Measurements from ENCODE around the gene MINPP1. TPM values are rescaled to one million over a fixed set of nuclear protein-coding genes. Genes with fewer than 3 reads are reported as not detected.
"Not testable (repeated sequence)": the region's sequence is repeated elsewhere in the genome, so short reads cannot be mapped to it uniquely, and the experiment has no call there.

Gene MINPP1
- total RNA-seq, 1 experiment from 2014 or later: 34.9 TPM

GRCh38 chr10:87592920-87593319 is 88.2 kb downstream of the MINPP1 start:
- DNase-seq (ENCODE audit: low read depth); in situ Hi-C loops (cut with HindIII; ENCODE audit: low pct_unique_long_range_greater_than_20kb, low sequenced_read_pairs): not testable (repeated sequence)

GRCh38 chr10:87593702-87594101 is 89.0 kb downstream of the MINPP1 start:
- in situ Hi-C loops (cut with HindIII; ENCODE audit: low pct_unique_long_range_greater_than_20kb, low sequenced_read_pairs): no loop called here
- no peak for DNase-seq (ENCODE audit: low read depth)

- in situ Hi-C loops (cut with HindIII; ENCODE audit: low pct_unique_long_range_greater_than_20kb, low sequenced_read_pairs): no loop called here
- no peak for DNase-seq (ENCODE audit: low read depth)
Measured at GRCh38 chr10:87594181-87594580, 89.5 kb downstream of the MINPP1 start.

- no peak for DNase-seq (ENCODE audit: low read depth)
- in situ Hi-C loops (cut with HindIII; ENCODE audit: low pct_unique_long_range_greater_than_20kb, low sequenced_read_pairs): no loop called here
Measured at GRCh38 chr10:87594864-87595263, 90.2 kb downstream of the MINPP1 start.

GRCh38 chr10:87596351-87596750 is 91.7 kb downstream of the MINPP1 start:
- in situ Hi-C loops (cut with HindIII; ENCODE audit: low pct_unique_long_range_greater_than_20kb, low sequenced_read_pairs): no loop called here
- DNase-seq (ENCODE audit: low read depth): no peak

- DNase-seq (ENCODE audit: low read depth): no peak
- in situ Hi-C loops (cut with HindIII; ENCODE audit: low pct_unique_long_range_greater_than_20kb, low sequenced_read_pairs): no loop called here
Measured at GRCh38 chr10:87598700-87599099, 94.0 kb downstream of the MINPP1 start.

GRCh38 chr10:87600581-87600980 is 95.9 kb downstream of the MINPP1 start:
- DNase-seq (ENCODE audit: low read depth): no peak
- in situ Hi-C loops (cut with HindIII; ENCODE audit: low pct_unique_long_range_greater_than_20kb, low sequenced_read_pairs): no loop called here

Other genes starting within 250 kb of the MINPP1 start
- 2.1 and 3.2 TPM in 2 replicates for gene NUTM2D, start 147.1 kb upstream of the MINPP1 start, total RNA-seq (2014; rRNA removed; shearing (Covaris generic); ENCODE audit: low replicate concordance)
- gene PAPSS2, start 155.0 kb downstream of the MINPP1 start, total RNA-seq (2014; rRNA removed; shearing (Covaris generic); ENCODE audit: low replicate concordance): 77.9 and 83.8 TPM in 2 replicates